Hematopoietic multipotent progenitor cell treated with erythropoietin and hydrocortisone succinate and interleukin-3 and kit ligand, for 6 days (in vitro differentiated cells): Measurements from ENCODE around the gene MTHFD2.
"Not testable (repeated sequence)": the region's sequence is repeated elsewhere in the genome, so short reads cannot be mapped to it uniquely, and the experiment has no call there.

Source experiments
- DNase-seq: peaks from one replicate; pipeline ENCODE4 v3.0.0-alpha.2; 2015

MTHFD2 gene

GRCh38 chr2:74198023-74198460 lies 373 bp upstream of the MTHFD2 start:
- DNase-seq, result no peak

GRCh38 chr2:74199275-74199701 lies 873 bp downstream of the MTHFD2 start:
- no peak for DNase-seq

GRCh38 chr2:74199871-74200305 lies 1.5 kb downstream of the MTHFD2 start:
- no peak for DNase-seq

- DNase-seq, result no peak
Observed at GRCh38 chr2:74201196-74201595, 2.8 kb downstream of the MTHFD2 start.

GRCh38 chr2:74201596-74201995 lies 3.2 kb downstream of the MTHFD2 start:
- DNase-seq, result no peak

- DNase-seq, result no peak
Observed at GRCh38 chr2:74204436-74204835, 6.0 kb downstream of the MTHFD2 start.

- DNase-seq, result no peak
Observed at GRCh38 chr2:74205113-74205512, 6.7 kb downstream of the MTHFD2 start.

- DNase-seq, result peak; percentile 62
Observed at GRCh38 chr2:74205596-74205995, 7.2 kb downstream of the MTHFD2 start.

GRCh38 chr2:74206180-74206688 lies 7.8 kb downstream of the MTHFD2 start:
- DNase-seq, result peak; percentile 81

- DNase-seq, result no peak
Observed at GRCh38 chr2:74212702-74213410, 14.4 kb downstream of the MTHFD2 start.

- DNase-seq, result not testable (repeated sequence)
Observed at GRCh38 chr2:74215771-74216170, 17.4 kb downstream of the MTHFD2 start.

GRCh38 chr2:74216642-74217041 lies 18.2 kb downstream of the MTHFD2 start:
- no peak for DNase-seq

- DNase-seq, result no peak
Observed at GRCh38 chr2:74219846-74220486, 21.6 kb downstream of the MTHFD2 start.

- no peak for DNase-seq
Observed at GRCh38 chr2:74221091-74221490, 22.7 kb downstream of the MTHFD2 start.

- no peak for DNase-seq
Observed at GRCh38 chr2:74221604-74222299, 23.3 kb downstream of the MTHFD2 start.

- no peak for DNase-seq
Observed at GRCh38 chr2:74222300-74222650, 23.9 kb downstream of the MTHFD2 start.

- no peak for DNase-seq
Observed at GRCh38 chr2:74223941-74224770, 25.7 kb downstream of the MTHFD2 start.

GRCh38 chr2:74225698-74226459 lies 27.5 kb downstream of the MTHFD2 start:
- no peak for DNase-seq

- DNase-seq, result no peak
Observed at GRCh38 chr2:74226648-74227213, 28.3 kb downstream of the MTHFD2 start.

- no peak for DNase-seq
Observed at GRCh38 chr2:74227646-74228045, 29.2 kb downstream of the MTHFD2 start.

GRCh38 chr2:74228772-74229171 lies 30.4 kb downstream of the MTHFD2 start:
- no peak for DNase-seq

- DNase-seq, result not testable (repeated sequence)
Observed at GRCh38 chr2:74229865-74230264, 31.4 kb downstream of the MTHFD2 start.
